Neural cell (in vitro differentiated cells): ENCODE data around the gene MRPL30. TPM values are rescaled to one million over a fixed set of nuclear protein-coding genes. Genes with fewer than 3 reads are reported as not detected.

Experiments used
- H2AFZ ChIP-seq: fragments of 200-600, 300-800 bp; sonication (generic), shearing (Covaris generic); 2 replicates; pipeline ENCODE4 v1.6.0; 2014; ENCODE audit warnings: low read depth, mild to moderate bottlenecking, antibody characterized with exemption, low read length, moderate library complexity
- H3F3A ChIP-seq: fragments of 200-600 bp; shearing (Covaris generic); 2 replicates; pipeline ENCODE4 v1.6.1; 2016; ENCODE audit warnings: mild to moderate bottlenecking, moderate library complexity, mixed read lengths, antibody characterized with exemption, low read length; ENCODE audit not compliant: insufficient read depth, poor library complexity, severe bottlenecking
- H3K27ac ChIP-seq: fragments of 200-600, 300-800 bp; sonication (generic), shearing (Covaris generic); 2 replicates; pipeline ENCODE4 v1.5.1; 2014; ENCODE audit warnings: mild to moderate bottlenecking, low read length, moderate library complexity
- H3K27me3 ChIP-seq: fragments of 300-800, 200-600 bp; sonication (generic), shearing (Covaris generic); 2 replicates; pipeline ENCODE4 v1.6.0; 2014; ENCODE audit warnings: mild to moderate bottlenecking, low read depth, low read length, moderate library complexity; ENCODE audit not compliant: insufficient read depth
- H3K36me3 ChIP-seq: fragments of 300-800, 200-600 bp; sonication (generic), shearing (Covaris generic); 2 replicates; pipeline ENCODE4 v1.5.1; 2014; ENCODE audit warnings: mild to moderate bottlenecking, antibody characterized with exemption, low read length, moderate library complexity; ENCODE audit not compliant: insufficient read depth
- H3K4me2 ChIP-seq: fragments of 300-800, 200-600 bp; sonication (generic), shearing (Covaris generic); 2 replicates; pipeline ENCODE4 v1.6.0; 2014; ENCODE audit warnings: mild to moderate bottlenecking, low read length
- H3K4me3 ChIP-seq: fragments of 300-800, 200-600 bp; sonication (generic), shearing (Covaris generic); 2 replicates; pipeline ENCODE4 v1.5.1; 2014; ENCODE audit warnings: mild to moderate bottlenecking, low read length, moderate library complexity
- H3K79me2 ChIP-seq: fragments of 200-600 bp; shearing (Covaris generic); replicated peaks from 2 replicates; pipeline ENCODE4 v1.6.0; 2014; ENCODE audit warnings: mild to moderate bottlenecking, low read length, moderate library complexity; ENCODE audit not compliant: insufficient read depth
- H3K9ac ChIP-seq: fragments of 300-800, 200-600 bp; sonication (generic), shearing (Covaris generic); 2 replicates; pipeline ENCODE4 v1.6.1; 2016; ENCODE audit warnings: mild to moderate bottlenecking, low read length, mixed read lengths
- H3K9me2 ChIP-seq: fragments of 200-600 bp; shearing (Covaris generic); 2 replicates; pipeline ENCODE4 v1.6.1; 2016; ENCODE audit warnings: mild to moderate bottlenecking, low read length, mixed read lengths; ENCODE audit not compliant: insufficient read depth
- H3K9me3 ChIP-seq: fragments of 200-600, 300-800 bp; sonication (generic), shearing (Covaris generic); 2 replicates; pipeline ENCODE4 v1.6.1; 2016; ENCODE audit warnings: mild to moderate bottlenecking, mixed run types, low read length, moderate library complexity, mixed read lengths
- H4K20me1 ChIP-seq: fragments of 200-600 bp; shearing (Covaris generic); 2 replicates; pipeline ENCODE4 v1.6.1; 2016; ENCODE audit warnings: mild to moderate bottlenecking, mixed run types; ENCODE audit not compliant: insufficient read depth
- CTCF ChIP-seq: fragments of 450-650 bp; IDR thresholded peaks from 2 replicates; pipeline ENCODE4 v1.5.1; 2014; ENCODE audit warnings: antibody characterized with exemption, mild to moderate bottlenecking, moderate library complexity; ENCODE audit not compliant: poor library complexity, severe bottlenecking
- EP300 ChIP-seq: fragments of 450-650 bp; conservative IDR thresholded peaks from 2 replicates; pipeline ENCODE4 v1.6.1; 2014; ENCODE audit warnings: antibody characterized with exemption, mild to moderate bottlenecking, moderate library complexity; ENCODE audit not compliant: poor library complexity, severe bottlenecking
- EZH2 ChIP-seq: fragments of 200-600, 300-800 bp; shearing (Covaris generic), sonication (generic); IDR thresholded peaks from 2 replicates; pipeline ENCODE4 v1.6.1; 2014; ENCODE audit warnings: antibody characterized with exemption, low read length, borderline replicate concordance, mild to moderate bottlenecking; ENCODE audit not compliant: insufficient read depth, poor library complexity, severe bottlenecking
- MXI1 ChIP-seq: fragments of 450-650 bp; conservative IDR thresholded peaks from 2 replicates; pipeline ENCODE4 v1.6.1; 2014; ENCODE audit warnings: antibody characterized with exemption, mild to moderate bottlenecking; ENCODE audit not compliant: poor library complexity, severe bottlenecking
- POLR2AphosphoS5 ChIP-seq: IDR thresholded peaks from 2 replicates; pipeline ENCODE4 v1.6.1; 2012
- RAD21 ChIP-seq: fragments of 450-650 bp; conservative IDR thresholded peaks from 2 replicates; pipeline ENCODE4 v1.6.1; 2014; ENCODE audit warnings: antibody characterized with exemption, mild to moderate bottlenecking, moderate library complexity
- REST ChIP-seq: IDR thresholded peaks from 2 replicates; pipeline ENCODE4 v1.6.1; 2012; ENCODE audit warnings: borderline replicate concordance
- SMC3 ChIP-seq: fragments of 450-650 bp; conservative IDR thresholded peaks from 2 replicates; pipeline ENCODE4 v1.6.1; 2014; ENCODE audit warnings: antibody characterized with exemption, mild to moderate bottlenecking, moderate library complexity; ENCODE audit not compliant: poor library complexity
- TAF1 ChIP-seq: IDR thresholded peaks from 2 replicates; pipeline ENCODE4 v1.6.1; 2012; ENCODE audit warnings: low read depth
- polyA plus RNA-seq: library from polyadenylated mRNA; depleted of rRNA; stranded (reverse); fragments of >200 nt; gene quantifications from 2 replicates; pipeline ENCODE4 v1.2.3, GENCODE V29; 2014
- small RNA-seq, 3 experiments: library from RNA; depleted of rRNA; stranded (forward); fragments of <200 nt; gene quantifications; one replicate each; pipeline ENCODE3, GENCODE V24; 2012

The MRPL30 gene
- polyA plus RNA-seq, 1 donor from 2014 or later = 43.1 TPM

DNA sequence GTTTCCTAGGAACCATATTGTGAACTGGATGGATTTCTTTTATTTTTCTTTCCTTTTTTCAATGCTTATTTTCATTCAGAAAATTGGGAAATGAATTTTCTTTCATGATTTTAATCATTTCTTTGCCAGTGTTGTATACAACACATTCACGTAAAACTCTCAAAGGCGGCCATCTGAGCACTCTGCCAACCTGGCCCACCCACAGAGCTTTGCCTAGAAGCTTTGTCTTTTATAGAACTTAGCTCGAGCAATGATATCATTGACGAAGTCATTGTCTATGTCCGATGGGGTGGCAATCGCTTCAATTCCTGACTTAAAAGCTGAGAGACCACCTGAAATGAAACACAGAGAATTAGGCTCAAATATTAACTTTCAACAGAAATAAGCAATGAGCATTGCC lies 61.2 kb downstream of the MRPL30 start:
- TF ChIP-seq TAF1 (no peak), MXI1 (no peak), SMC3 (no peak), EZH2 (no peak), REST (no peak), RAD21 (no peak), CTCF (no peak), EP300 (no peak), POLR2AphosphoS5 (no peak)
- H3K27me3 ChIP-seq = no peaks in the 10 kb centered on the region
- H3K4me3 ChIP-seq = no peak overlapping the region
- H3K9ac ChIP-seq = no peak overlapping the region
- H2AFZ ChIP-seq = no peak overlapping the region
- no peaks in the 10 kb centered on the region for H4K20me1 ChIP-seq
- no peaks in the 10 kb centered on the region for H3F3A ChIP-seq
- no peak overlapping the region for H3K27ac ChIP-seq
- H3K9me2 ChIP-seq = no peaks in the 10 kb centered on the region
- H3K9me3 ChIP-seq = no peaks in the 10 kb centered on the region
- H3K4me2 ChIP-seq = no peak overlapping the region
- H3K79me2 ChIP-seq = no peaks in the 10 kb centered on the region
- no peaks in the 10 kb centered on the region for H3K36me3 ChIP-seq

Small RNA genes lying within 50 kb of the gene (small RNA-seq; reads per million reads assigned to genes)
- gene AC092587.1 = 0 reads per million in 3 experiments

Other genes with a start within 250 kb of the MRPL30 start
- gene CRACDL, start 245.0 kb upstream of the MRPL30 start, polyA plus RNA-seq = 0.85 and 1.6 TPM in 2 replicates
- gene C2orf15, start 39.5 kb upstream of the MRPL30 start, polyA plus RNA-seq = 8.8 and 12.8 TPM in 2 replicates
- gene TSGA10, start 26.2 kb upstream of the MRPL30 start, polyA plus RNA-seq = 8.0 and 12.5 TPM in 2 replicates
- gene LIPT1, start 26.2 kb upstream of the MRPL30 start, polyA plus RNA-seq = 2.8 and 6.1 TPM in 2 replicates
- gene MITD1, start 126 bp upstream of the MRPL30 start, polyA plus RNA-seq = 83.1 and 87.7 TPM in 2 replicates
- gene LYG2, start 74.5 kb downstream of the MRPL30 start, polyA plus RNA-seq = not detected in 2 replicates
- gene LYG1, start 120.0 kb downstream of the MRPL30 start, polyA plus RNA-seq = 2.8 and 6.8 TPM in 2 replicates
- gene TXNDC9, start 155.1 kb downstream of the MRPL30 start, polyA plus RNA-seq = 88.1 and 90.5 TPM in 2 replicates
- 8.0 and 12.6 TPM in 2 replicates for gene EIF5B, start 156.2 kb downstream of the MRPL30 start, polyA plus RNA-seq